ENCODE data around the gene CAMK2G.
"Not testable (repeated sequence)": the region's sequence is repeated elsewhere in the genome, so short reads cannot be mapped to it uniquely, and the experiment has no call there.

Gene CAMK2G

GRCh38 chr10:73897693-73898092 is 23.3 kb upstream of the CAMK2G start:
- no peak overlapping the region for H3K27ac Mint-ChIP-seq (ENCODE audit: low read depth)
- peaks cover 4% of the 10 kb centered on the region for H3K36me3 Mint-ChIP-seq (ENCODE audit: insufficient read depth)
- no peaks in the 10 kb centered on the region for H3K9me3 Mint-ChIP-seq
- H3K27me3 Mint-ChIP-seq = no peaks in the 10 kb centered on the region
- DNase-seq (ENCODE audit: low spot score in 2 of 2) = no peak
- H3K4me1 Mint-ChIP-seq = no peaks in the 10 kb centered on the region
- no peak overlapping the region for H3K4me3 Mint-ChIP-seq
- ATAC-seq (replicated peaks; ENCODE audit: extremely low read depth, poor library complexity, severe bottlenecking) = no peak

- not testable (repeated sequence) for H3K36me3 Mint-ChIP-seq (ENCODE audit: insufficient read depth); H3K27me3 Mint-ChIP-seq
Observed at GRCh38 chr10:73895381-73895780, 21.0 kb upstream of the CAMK2G start.

GRCh38 chr10:73894245-73894971 is 20.1 kb upstream of the CAMK2G start:
- H3K36me3 Mint-ChIP-seq (ENCODE audit: insufficient read depth) = peaks cover 4% of the 10 kb centered on the region
- no peak overlapping the region for H3K4me3 Mint-ChIP-seq
- DNase-seq (ENCODE audit: low spot score in 2 of 2) = no peak
- no peaks in the 10 kb centered on the region for H3K4me1 Mint-ChIP-seq
- H3K27ac Mint-ChIP-seq (ENCODE audit: low read depth) = no peak overlapping the region
- H3K27me3 Mint-ChIP-seq = no peaks in the 10 kb centered on the region
- H3K9me3 Mint-ChIP-seq = no peaks in the 10 kb centered on the region
- peak; percentile 24 for ATAC-seq (replicated peaks; ENCODE audit: extremely low read depth, poor library complexity, severe bottlenecking)

More at GRCh38 chr10:73895381-73895780, 21.0 kb upstream of the CAMK2G start:
- H3K9me3 Mint-ChIP-seq; H3K4me1 Mint-ChIP-seq; DNase-seq (ENCODE audit: low spot score in 2 of 2); H3K4me3 Mint-ChIP-seq; H3K27ac Mint-ChIP-seq (ENCODE audit: low read depth); ATAC-seq (replicated peaks; ENCODE audit: extremely low read depth, poor library complexity, severe bottlenecking): not testable (repeated sequence)

GRCh38 chr10:73893426-73893825 is 19.1 kb upstream of the CAMK2G start:
- Mint-ChIP-seq H3K9me3 (no peaks in the 10 kb centered on the region), H3K27me3 (no peaks in the 10 kb centered on the region), H3K4me3 (no peak overlapping the region), H3K27ac (ENCODE audit: low read depth) (no peak overlapping the region), H3K36me3 (ENCODE audit: insufficient read depth) (peaks cover 4% of the 10 kb centered on the region), H3K4me1 (no peaks in the 10 kb centered on the region)
- ATAC-seq (replicated peaks; ENCODE audit: extremely low read depth, poor library complexity, severe bottlenecking) (no peak), DNase-seq (ENCODE audit: low spot score in 2 of 2) (no peak)

GRCh38 chr10:73892310-73893030 is 18.1 kb upstream of the CAMK2G start:
- ATAC-seq (replicated peaks; ENCODE audit: extremely low read depth, poor library complexity, severe bottlenecking) = no peak
- no peaks in the 10 kb centered on the region for H3K27me3 Mint-ChIP-seq
- H3K27ac Mint-ChIP-seq (ENCODE audit: low read depth) = no peak overlapping the region
- H3K4me3 Mint-ChIP-seq = no peak overlapping the region
- H3K4me1 Mint-ChIP-seq = no peaks in the 10 kb centered on the region
- DNase-seq (ENCODE audit: low spot score in 2 of 2) = no peak
- peaks cover 4% of the 10 kb centered on the region for H3K36me3 Mint-ChIP-seq (ENCODE audit: insufficient read depth)
- no peaks in the 10 kb centered on the region for H3K9me3 Mint-ChIP-seq

GRCh38 chr10:73891540-73891939 is 17.2 kb upstream of the CAMK2G start:
- DNase-seq (ENCODE audit: low spot score in 2 of 2) = no peak
- ATAC-seq (replicated peaks; ENCODE audit: extremely low read depth, poor library complexity, severe bottlenecking) = no peak
- Mint-ChIP-seq H3K4me1 (peaks cover 2% of the 10 kb centered on the region), H3K9me3 (no peaks in the 10 kb centered on the region), H3K36me3 (ENCODE audit: insufficient read depth) (peaks cover 4% of the 10 kb centered on the region), H3K27ac (ENCODE audit: low read depth) (no peak overlapping the region), H3K27me3 (no peaks in the 10 kb centered on the region), H3K4me3 (no peak overlapping the region)

- not testable (repeated sequence) for DNase-seq (ENCODE audit: low spot score in 2 of 2); H3K4me3 Mint-ChIP-seq; H3K9me3 Mint-ChIP-seq; H3K27me3 Mint-ChIP-seq; H3K27ac Mint-ChIP-seq (ENCODE audit: low read depth); ATAC-seq (replicated peaks; ENCODE audit: extremely low read depth, poor library complexity, severe bottlenecking); H3K4me1 Mint-ChIP-seq; H3K36me3 Mint-ChIP-seq (ENCODE audit: insufficient read depth)
Observed at GRCh38 chr10:73890830-73891229, 16.5 kb upstream of the CAMK2G start.

GRCh38 chr10:73890261-73890660 is 15.9 kb upstream of the CAMK2G start:
- no peak for ATAC-seq (replicated peaks; ENCODE audit: extremely low read depth, poor library complexity, severe bottlenecking)
- Mint-ChIP-seq H3K4me3 (no peak overlapping the region), H3K27ac (ENCODE audit: low read depth) (no peak overlapping the region), H3K27me3 (no peaks in the 10 kb centered on the region), H3K4me1 (peaks cover 11% of the 10 kb centered on the region), H3K36me3 (ENCODE audit: insufficient read depth) (no peaks in the 10 kb centered on the region), H3K9me3 (no peaks in the 10 kb centered on the region)
- no peak for DNase-seq (ENCODE audit: low spot score in 2 of 2)

GRCh38 chr10:73889416-73889815 is 15.1 kb upstream of the CAMK2G start:
- H3K27ac Mint-ChIP-seq (ENCODE audit: low read depth); ATAC-seq (replicated peaks; ENCODE audit: extremely low read depth, poor library complexity, severe bottlenecking); H3K9me3 Mint-ChIP-seq; H3K4me3 Mint-ChIP-seq; H3K27me3 Mint-ChIP-seq; DNase-seq (ENCODE audit: low spot score in 2 of 2); H3K36me3 Mint-ChIP-seq (ENCODE audit: insufficient read depth): not testable (repeated sequence)
- peaks cover 11% of the 10 kb centered on the region for H3K4me1 Mint-ChIP-seq

- H3K9me3 Mint-ChIP-seq = no peaks in the 10 kb centered on the region
- DNase-seq (ENCODE audit: low spot score in 2 of 2) = no peak
Observed at GRCh38 chr10:73889014-73889413, 14.7 kb upstream of the CAMK2G start.

GRCh38 chr10:73888514-73888913 is 14.2 kb upstream of the CAMK2G start:
- Mint-ChIP-seq H3K27ac (ENCODE audit: low read depth) (peak overlapping the region; percentile 33), H3K27me3 (no peaks in the 10 kb centered on the region), H3K4me3 (no peak overlapping the region), H3K9me3 (no peaks in the 10 kb centered on the region), H3K4me1 (peaks cover 11% of the 10 kb centered on the region), H3K36me3 (ENCODE audit: insufficient read depth) (no peaks in the 10 kb centered on the region)
- ATAC-seq (replicated peaks; ENCODE audit: extremely low read depth, poor library complexity, severe bottlenecking) (no peak), DNase-seq (ENCODE audit: low spot score in 2 of 2) (no peak)

More at GRCh38 chr10:73889014-73889413, 14.7 kb upstream of the CAMK2G start:
- ATAC-seq (replicated peaks; ENCODE audit: extremely low read depth, poor library complexity, severe bottlenecking) = no peak
- H3K4me3 Mint-ChIP-seq = no peak overlapping the region
- no peak overlapping the region for H3K27ac Mint-ChIP-seq (ENCODE audit: low read depth)
- H3K27me3 Mint-ChIP-seq = no peaks in the 10 kb centered on the region
- H3K36me3 Mint-ChIP-seq (ENCODE audit: insufficient read depth) = no peaks in the 10 kb centered on the region
- peaks cover 11% of the 10 kb centered on the region for H3K4me1 Mint-ChIP-seq

GRCh38 chr10:73887294-73888039 is 13.1 kb upstream of the CAMK2G start:
- Mint-ChIP-seq H3K4me1 (peaks cover 11% of the 10 kb centered on the region), H3K36me3 (ENCODE audit: insufficient read depth) (no peaks in the 10 kb centered on the region), H3K4me3 (no peak overlapping the region), H3K9me3 (no peaks in the 10 kb centered on the region), H3K27ac (ENCODE audit: low read depth) (no peak overlapping the region), H3K27me3 (no peaks in the 10 kb centered on the region)
- ATAC-seq (replicated peaks; ENCODE audit: extremely low read depth, poor library complexity, severe bottlenecking) (no peak), DNase-seq (ENCODE audit: low spot score in 2 of 2) (no peak)

All from central memory CD8-positive, alpha-beta T cell (primary cell).